GM21515 (cell line): ENCODE data around the gene ST3GAL5.

ENCODE experiments used
- ATAC-seq: cut with Tn5 transposase; IDR thresholded peaks from one replicate; pipeline ENCODE4 v1.9.1; 2021; ENCODE audit not compliant: unreplicated experiment

The ST3GAL5 gene

DNA sequence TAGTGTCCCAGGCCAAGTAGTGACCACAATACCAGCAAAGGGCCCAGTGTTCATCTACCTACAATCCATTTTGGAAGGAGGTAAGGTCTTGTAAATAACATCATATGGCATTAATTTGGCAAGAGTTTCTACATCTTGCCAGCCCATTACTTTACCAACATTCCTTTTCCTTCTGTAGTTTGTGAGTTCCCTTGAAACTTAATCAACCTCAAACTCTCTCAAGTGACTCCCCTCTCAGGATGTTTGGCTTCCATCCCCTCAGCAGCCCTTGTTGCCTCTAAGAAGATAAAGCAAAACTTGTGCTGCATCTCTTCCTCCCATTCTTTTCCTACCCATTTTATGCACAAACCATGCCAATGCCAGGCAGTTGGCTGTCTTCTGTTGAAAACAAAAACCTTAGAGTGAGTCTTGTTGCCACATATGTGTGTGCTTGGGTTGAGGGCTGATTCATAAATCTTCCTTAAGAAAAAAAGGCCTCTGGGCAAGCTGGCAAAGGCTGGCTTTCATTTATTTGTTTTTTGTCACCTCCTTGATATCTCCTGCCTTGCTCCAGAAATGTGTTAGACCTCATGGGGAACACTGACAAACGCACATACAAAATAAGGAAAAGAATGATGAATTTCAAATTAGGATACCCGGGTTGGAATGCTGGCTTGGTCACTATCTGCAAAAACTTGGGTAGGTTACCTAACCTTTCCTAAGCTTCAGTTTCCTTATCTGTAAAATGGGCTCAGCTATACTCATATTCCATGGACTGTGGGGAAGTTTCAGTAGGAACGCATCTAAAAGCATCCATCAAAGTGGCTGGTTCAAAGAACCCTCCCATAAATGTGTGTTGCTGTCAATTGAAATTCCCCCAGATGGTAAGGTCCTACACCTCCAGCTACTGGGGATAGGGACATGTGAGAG lies 29.4 kb upstream of the ST3GAL5 start:
- ATAC-seq: no peak

DNA sequence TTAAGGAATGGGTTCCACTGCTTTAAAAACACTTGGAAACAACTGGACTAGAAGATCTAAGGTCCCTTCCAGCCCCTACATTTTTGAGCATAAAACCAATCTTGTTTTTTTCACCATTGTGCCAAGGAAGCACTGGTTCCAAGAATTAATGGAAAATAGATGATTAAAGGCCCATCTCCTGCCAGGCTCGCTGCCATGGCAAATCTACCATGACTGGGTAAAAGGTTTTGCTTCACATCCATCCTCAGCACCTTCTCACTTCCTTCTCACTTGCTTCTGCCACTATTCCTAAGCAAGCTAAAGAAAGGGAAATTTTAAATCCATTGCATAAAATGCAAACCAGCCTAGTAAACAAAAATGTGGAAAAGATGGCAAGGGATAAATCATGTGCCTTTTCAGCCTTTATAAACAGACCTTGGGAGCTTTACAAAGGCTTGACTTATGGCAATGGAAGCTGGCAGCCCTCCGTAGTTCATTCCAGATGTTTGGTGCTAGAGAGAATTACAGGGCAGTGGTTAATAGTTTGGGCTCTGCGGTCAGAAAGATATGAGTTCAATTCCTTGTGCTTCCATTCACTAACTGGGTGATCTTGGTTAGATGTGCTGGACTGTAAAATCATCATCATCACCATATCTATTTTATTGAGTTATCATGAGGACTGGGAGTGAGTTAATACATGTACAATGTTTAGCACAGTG lies 27.0 kb upstream of the ST3GAL5 start:
- no peak for ATAC-seq

DNA sequence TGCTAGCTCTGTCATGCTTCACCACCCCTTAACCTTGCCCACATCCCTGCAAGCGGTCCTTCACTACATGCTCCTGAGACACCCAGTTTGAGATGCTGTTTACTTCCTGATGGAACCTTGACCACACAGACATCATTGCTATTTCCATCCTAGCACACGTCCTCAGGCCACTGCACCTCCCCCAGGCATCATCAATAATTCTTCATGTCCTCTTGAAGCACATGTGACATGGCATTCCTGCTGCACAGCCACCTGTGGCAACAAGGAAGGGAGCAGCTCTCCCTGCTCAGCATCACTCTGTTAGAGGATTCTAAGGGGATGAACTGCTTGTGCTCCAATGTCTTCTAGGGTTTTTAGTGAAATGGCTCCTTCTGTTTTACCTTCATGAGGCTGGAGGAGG lies 26.1 kb upstream of the ST3GAL5 start:
- no peak for ATAC-seq

DNA sequence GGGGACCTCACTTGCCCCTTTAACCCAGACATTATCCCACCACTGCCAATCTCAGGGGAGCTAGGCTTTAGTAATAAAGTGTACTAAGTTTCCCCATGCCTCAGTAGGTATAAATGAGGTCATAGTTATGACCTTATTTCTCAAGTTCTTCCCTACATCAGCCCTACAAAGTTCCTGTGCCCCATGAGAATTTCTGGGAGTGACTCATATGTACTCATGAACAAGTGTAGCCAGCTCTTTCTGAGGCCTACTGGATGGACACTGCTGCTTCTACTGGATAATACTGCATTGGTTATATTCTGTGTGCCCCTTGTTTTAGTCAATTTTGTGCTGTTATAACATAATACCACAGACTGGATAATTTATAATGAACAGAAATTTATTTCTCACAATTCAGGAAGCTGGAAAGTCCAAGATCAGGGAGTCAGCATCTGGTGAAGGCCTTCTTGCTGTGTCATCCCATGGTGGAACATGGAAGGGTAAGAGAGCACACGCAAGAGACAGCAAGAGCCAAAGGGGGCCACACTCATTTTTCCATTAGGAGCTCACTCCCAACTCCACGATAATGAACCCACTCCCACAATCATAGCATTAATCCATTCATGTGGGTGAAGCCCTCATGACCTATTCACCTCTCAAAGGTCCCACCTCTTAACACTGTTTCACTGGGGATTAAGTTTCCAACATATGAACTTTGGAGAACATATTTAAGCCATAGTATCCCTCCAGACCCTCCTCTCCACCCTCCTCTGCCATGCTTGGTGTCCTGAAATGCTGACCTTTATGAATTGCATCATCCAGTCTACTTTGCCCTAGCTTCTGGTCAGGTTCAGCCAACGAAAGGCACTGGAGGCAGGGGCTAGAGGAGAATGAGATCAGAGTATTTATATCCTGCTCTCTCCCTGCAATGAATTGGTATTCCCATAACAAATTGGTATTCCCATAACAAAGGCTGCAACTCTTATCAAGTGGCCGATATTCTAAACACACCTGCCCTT lies 25.4 kb upstream of the ST3GAL5 start:
- no peak for ATAC-seq

DNA sequence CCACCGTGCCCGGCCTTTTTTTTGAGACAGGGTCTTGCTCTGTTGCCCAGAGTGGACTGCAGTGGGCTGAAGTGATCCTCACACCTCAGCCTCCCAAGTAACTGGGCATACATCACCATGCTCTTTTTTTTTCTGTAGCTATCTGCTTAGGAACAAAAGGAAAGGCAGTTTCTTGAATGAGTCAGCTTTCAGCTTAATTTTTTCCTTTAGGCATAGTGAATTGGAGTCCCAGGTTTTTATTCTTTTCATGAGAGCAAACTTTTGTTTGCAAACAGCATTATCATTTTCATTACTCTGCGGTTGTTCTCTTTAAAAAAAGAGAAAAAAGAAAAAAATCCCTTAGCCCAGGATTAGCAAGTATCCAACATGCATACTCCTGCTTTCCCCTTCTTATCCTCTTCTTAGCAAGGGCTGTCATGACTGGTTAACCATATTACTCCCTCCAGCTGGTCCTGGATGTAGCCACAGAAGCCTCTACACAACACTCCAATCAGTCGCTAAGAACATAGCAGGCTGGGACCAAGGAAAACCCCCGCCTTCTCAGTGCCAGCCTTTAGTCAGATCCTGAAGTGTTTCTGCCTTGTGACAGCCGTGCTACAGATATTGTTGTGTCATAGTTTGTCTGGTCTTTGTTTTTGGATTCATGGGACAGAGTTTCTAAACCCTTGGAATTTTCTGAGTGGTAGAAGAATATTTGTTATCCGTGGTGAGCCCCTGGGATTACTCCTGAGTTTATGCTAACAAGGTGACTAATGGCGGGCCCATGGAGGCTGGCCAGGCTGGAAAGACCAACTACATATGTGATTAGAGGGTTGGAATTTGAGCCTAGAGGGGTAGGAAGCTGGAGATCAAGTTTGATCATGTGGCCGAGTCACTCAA lies 23.3 kb upstream of the ST3GAL5 start:
- ATAC-seq: no peak

DNA sequence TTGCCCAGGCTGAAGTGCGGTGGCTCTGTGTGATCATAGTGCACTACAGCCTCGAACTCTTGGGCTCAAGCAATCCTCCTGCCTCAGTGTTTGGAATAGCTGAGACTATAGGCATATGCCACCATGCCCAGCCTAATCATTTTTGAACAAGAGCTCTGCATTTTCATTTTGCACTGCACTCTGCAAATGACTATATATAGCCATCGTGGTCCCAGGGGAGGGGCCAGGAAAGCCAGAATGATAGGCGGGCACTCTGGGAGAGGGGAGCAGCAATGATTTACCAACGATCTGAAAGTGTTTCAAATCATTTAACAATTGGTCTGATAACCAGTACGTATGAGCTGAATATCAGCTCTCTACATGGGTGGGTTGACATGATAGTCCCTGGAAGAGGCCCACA lies 22.3 kb upstream of the ST3GAL5 start:
- no peak for ATAC-seq

DNA sequence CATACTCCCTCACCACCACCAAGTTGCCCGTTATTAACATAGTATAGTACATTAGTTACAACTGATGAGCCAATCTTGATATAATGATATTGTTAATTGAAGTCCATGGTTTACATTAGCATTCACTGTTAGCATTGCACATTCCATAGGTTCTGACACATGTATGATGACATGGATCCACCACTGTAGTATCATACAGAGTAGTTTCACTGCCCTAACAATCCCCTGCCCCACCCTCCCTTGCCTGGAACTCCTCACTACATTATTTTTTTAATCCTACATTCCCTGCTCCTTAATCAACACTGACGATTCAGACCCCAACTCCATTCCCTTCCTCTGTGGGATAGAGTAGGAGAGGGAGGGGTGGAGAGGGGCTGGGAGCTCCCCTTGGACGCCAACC lies 20.2 kb upstream of the ST3GAL5 start:
- ATAC-seq: no peak

DNA sequence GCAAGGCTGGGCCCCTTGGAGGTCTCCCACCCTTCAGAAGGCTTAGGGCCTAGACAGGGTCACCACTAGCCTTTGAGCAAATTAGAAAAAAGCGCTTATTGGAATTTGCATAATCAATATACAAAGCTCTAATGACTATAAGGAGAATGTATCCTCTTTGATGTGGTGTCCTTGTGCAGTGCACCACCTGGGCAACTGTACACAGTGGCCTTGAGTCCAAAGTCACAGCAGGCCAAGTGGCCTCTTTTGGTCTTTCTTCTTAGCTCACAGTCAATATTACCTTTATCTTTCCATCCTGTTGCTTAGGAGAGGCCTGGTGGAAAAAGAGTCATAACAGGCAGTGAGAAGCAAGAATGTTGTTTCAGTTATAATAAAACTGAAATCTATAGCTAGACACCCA lies 19.7 kb upstream of the ST3GAL5 start:
- ATAC-seq: no peak

DNA sequence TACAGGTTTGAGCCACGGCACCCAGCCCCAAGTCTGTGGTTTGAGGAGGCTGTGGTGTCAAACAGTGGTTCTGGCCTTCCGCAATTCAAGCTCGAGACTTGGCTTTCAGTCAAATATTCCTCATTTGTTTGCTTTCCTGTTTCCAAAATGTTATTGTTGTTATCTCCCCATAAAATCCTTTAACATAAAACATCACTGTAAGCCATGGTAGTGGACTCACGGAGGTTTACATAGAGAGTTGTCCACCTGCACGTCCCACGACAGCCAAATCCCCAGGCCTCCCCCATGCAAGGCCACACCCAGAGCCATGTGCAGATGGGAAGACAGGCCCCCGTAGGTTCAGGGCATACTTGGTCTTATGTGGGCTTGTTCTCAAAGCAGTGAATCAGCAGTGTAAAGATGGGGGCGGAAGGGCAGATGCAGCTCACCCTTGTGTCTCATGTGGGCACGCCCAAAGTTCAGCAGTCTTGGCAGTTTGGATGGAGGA lies 18.9 kb upstream of the ST3GAL5 start:
- ATAC-seq: no peak

DNA sequence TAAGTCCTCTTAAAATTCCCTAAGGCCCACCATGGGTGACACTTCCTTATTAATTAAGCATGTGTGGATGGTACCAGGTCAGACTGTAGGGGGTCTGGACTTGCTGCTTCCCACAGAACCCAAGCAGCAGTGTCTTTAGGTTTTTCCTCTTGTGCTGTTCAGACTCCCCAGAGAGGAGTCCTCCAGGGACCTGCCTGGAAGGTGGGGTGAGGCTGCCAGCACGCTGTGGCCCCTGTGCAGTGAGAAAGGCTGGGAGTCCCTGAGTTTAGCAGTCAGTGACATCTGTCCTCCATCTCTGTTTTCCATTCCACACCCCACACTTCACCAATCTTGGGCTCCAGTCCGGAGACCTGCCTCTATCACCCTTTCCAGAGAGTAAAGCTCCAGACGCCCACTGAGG lies 18.0 kb upstream of the ST3GAL5 start:
- ATAC-seq: no peak

DNA sequence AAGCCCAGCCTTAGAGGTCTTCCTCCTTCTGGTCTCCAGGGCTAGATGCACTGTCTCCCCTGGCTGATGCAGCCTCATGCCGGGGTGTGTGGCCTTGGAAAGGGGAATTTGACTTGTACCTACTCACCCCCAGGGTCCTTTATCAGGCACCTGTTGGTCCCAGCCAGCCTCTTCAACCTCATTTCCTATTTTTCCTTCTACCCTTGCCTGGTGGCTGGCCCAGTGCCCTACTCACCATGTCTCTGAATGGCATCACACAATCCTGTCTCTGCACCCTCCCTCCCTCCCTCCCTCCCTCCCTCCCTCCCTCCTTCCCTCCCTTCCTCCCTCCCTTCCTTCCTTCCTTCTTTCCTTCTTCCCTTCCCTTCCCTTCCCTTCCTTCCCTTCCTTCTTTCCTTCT lies 17.1 kb upstream of the ST3GAL5 start:
- no peak for ATAC-seq

DNA sequence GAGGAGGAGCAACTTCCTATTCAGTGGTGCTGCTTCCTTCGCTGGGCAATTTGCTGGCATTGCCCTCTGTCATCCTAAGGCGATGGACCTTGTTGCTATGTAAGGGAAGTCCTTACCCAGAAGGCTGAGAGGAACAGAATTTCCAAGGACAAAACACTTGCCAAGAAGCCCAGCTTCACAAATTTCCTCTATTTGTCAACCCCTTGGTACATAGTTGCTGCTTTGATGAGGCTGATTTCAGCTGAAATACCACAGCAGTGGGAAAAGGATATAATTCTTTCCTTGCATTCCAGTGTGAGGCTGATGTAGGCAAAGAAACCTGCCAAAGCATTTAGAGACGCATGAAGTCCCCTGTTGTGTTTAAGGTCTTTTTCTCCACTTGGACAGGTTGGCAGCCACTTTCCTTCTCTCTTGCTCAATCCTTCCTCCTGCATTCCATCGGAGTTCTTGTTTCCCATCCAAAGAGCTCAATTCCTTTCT lies 16.4 kb upstream of the ST3GAL5 start:
- ATAC-seq: no peak

DNA sequence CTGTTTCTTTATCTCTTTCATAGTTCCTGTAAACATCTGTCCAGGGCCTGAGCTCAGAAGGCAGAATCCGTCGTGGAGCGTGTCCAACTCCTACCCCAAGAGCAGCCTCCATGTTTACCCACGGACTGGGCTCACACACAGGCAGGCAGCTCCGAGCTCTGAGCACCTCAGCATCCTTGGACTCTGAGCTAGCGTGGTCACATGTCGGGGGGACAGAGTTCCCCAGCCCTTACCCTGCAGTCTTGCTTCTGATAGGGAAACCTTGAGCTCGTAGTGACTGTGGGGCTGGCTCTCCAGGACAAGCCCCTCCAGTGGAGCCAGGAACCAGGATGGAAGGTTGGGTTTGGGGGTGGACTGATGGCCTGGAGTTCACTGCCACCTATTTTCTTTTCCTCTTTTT lies 15.1 kb upstream of the ST3GAL5 start:
- ATAC-seq: no peak

DNA sequence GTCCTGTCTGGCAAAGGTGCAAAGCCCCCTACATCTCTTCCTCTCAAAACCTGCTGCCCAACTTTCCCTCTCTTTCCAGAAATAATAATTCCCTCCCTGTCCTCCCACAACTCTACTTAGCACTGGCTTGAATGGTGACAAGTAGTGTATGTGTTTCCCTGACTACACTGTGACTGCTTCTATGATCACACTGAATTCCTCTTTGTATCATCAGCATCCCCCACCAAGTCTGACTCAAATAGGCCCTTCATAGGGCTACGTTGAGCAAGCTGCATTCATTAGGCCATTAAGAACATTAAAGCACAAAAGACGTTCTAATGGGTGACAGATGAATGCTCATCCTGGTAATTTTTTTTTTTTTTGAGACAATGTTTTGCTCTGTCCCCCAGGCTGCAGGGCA lies 13.7 kb upstream of the ST3GAL5 start:
- ATAC-seq: no peak

DNA sequence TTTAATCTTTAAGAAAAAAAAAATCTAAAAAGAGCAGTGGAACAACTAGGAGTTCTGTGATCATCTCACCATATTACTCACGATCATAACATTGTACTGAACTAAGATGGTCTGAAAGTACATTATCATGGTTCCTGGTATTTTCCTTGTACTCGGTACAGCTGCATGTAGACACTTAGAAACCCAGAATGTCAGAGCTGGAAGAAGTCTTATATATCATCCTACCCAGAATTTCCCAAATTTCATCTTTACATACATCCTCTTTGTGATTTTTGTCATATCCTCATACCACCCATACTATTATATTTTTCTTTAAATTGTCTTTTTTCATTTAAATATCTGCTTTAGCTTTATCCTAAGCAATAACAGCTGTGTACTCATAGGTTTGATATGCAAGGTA lies 12.4 kb upstream of the ST3GAL5 start:
- ATAC-seq: no peak

DNA sequence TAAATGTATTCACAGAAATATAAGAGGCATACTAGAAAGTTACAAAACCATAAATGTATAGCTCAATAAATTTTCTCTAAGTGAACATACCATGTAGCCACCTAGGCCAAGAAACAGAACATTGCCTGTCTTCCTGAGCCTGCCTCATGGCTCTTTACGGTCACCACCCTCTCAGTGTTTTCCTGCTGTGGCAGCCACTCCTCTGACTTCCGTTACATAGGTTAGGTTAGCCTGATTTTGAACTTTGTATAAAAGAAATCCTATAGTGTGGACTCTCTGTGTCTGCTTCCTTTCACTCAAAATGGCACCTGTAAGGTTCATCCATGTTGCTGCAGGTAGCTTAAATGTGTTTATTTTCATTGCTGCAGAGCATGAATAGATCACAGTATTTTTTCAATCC lies 11.6 kb upstream of the ST3GAL5 start:
- no peak for ATAC-seq

DNA sequence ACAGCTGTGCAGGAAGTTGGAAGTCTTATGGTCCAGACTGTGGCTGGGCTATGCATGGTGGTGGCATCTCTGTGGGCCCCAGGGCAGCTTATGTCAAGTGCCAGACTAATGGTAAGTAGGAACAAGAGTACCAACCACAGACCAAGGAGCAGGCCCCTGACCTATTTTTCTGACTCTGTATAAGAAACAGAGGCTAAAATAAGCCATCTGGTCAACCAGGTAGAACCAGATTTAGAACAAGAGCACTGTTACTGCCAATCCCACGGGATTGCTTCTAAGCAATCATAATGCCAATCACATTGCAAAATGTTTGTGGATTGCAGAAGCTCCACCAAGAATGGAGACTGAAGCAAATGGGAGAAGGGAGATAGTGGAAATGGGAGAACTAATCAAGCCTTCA lies 11.1 kb upstream of the ST3GAL5 start:
- no peak for ATAC-seq

DNA sequence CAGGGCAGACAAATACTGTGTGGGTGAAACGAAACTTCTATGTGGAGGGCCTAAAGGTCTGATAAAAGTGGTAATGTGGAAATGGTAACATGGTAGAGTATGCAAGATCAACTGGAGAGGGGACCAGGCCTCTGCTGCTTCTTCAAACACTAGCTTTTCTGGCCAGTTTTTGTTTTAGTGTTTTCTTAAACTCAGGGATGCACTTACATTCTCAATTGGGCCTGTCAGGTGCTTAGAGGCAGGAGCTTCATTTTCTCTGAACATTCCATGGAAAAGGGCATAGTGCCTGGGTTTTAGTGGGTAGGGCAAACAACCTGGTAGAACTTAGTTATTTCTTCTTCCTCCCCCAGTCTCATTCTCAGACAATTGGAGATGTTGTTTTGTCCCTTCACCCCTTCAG lies 10.5 kb upstream of the ST3GAL5 start:
- ATAC-seq: no peak

DNA sequence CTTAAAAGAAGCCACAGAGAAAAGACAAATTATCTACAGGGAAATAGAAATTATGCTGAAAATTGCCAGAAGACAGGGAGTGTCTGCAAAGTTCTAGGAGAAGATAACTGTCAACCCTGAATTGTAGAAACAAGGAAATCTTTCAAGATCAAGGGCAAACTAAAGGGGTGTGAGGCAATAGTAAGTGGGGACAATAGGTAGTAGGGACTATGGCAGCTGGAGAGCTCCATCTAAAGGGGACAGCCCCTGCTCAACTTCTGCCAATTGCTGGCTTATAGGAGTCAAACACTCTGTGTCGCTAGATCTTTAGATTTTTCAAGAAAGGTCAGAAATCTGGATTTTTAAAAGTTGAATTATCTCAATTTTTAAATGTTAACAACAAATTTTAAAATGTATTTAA lies 10.1 kb upstream of the ST3GAL5 start:
- no peak for ATAC-seq
